Small intestine (tissue), 7 donors: ENCODE results near the gene KCNQ5. TPM values are rescaled to one million over a fixed set of nuclear protein-coding genes. Genes with fewer than 3 reads are reported as not detected.

Experiments used
- DNase-seq, 2 donors: peaks; one replicate each; pipeline versions ENCODE4 v3.0.0 to v3.0.0-alpha.2; 2013
- FAIRE-seq: peaks from 2 replicates; lab custom pipeline; 2012; peaks lifted over from hg19 to GRCh38; lab: Jason Lieb, UNC
- H3K27ac ChIP-seq, 3 donors: one replicate each; pipeline ENCODE4 v1.5.1; 2013; ENCODE audit warnings: low read length in 2 of 3, mild to moderate bottlenecking in 2 of 3, control low read depth in 1 of 3, inconsistent platforms in 1 of 3, low read depth in 1 of 3, moderate library complexity in 1 of 3
- H3K27me3 ChIP-seq, 3 donors: one replicate each; pipeline ENCODE4 v1.6.1; 2013; ENCODE audit warnings: low read length in 3 of 3, inconsistent platforms in 1 of 3; ENCODE audit not compliant: control insufficient read depth in 3 of 3, insufficient read depth in 3 of 3
- H3K36me3 ChIP-seq, 3 donors: one replicate each; pipeline ENCODE4 v1.6.1; 2013; ENCODE audit warnings: low read length in 3 of 3, inconsistent platforms in 1 of 3, low read depth in 1 of 3, mild to moderate bottlenecking in 1 of 3, moderate library complexity in 1 of 3; ENCODE audit not compliant: control insufficient read depth in 3 of 3, insufficient read depth in 2 of 3
- H3K4me1 ChIP-seq, 3 donors: one replicate each; pipeline ENCODE4 v1.6.1; 2013; ENCODE audit warnings: low read length in 2 of 3, inconsistent platforms in 1 of 3, low read depth in 1 of 3, mild to moderate bottlenecking in 1 of 3, moderate library complexity in 1 of 3; ENCODE audit not compliant: control insufficient read depth in 3 of 3, insufficient read depth in 2 of 3
- H3K4me3 ChIP-seq, 3 donors: one replicate each; pipeline ENCODE4 v1.5.1; 2013; ENCODE audit warnings: low read length in 3 of 3, control low read depth in 1 of 3, inconsistent platforms in 1 of 3, low read depth in 1 of 3, mild to moderate bottlenecking in 1 of 3, moderate library complexity in 1 of 3
- H3K9me3 ChIP-seq, 2 donors: one replicate each; pipeline ENCODE4 v1.6.1; 2013; ENCODE audit warnings: low read depth in 1 of 2, low read length in 1 of 2; ENCODE audit not compliant: control insufficient read depth in 2 of 2, insufficient read depth in 1 of 2
- WGBS, 3 donors: extraction: QIAGEN DNeasy Blood & Tissue Kit; methylation state at CpG; one replicate each; pipeline ENCODE4 v1.1.7; 2013; 5-methylcytosine and 5-hydroxymethylcytosine counted together
- polyA plus RNA-seq, 4 donors: library from polyadenylated mRNA; stranded (reverse) in 3 of 4; unstranded in 1 of 4; fragments of 200-250 nt in 3 of 4; fragments of 120-200 nt in 1 of 4; gene quantifications; one replicate each; pipeline versions ENCODE4 v1.2.1 to v1.2.3, GENCODE V29; 2013
- donor health status: healthy with polysubstance abuse.
- donor health status: control.
- donor health status: control.
- donor health status: Bipolar disorder and iron deficiency.
- donor health status: healthy.

KCNQ5 gene
- polyA plus RNA-seq, 4 donors: 0.27 to 0.92 TPM; not detected in 2

DNA sequence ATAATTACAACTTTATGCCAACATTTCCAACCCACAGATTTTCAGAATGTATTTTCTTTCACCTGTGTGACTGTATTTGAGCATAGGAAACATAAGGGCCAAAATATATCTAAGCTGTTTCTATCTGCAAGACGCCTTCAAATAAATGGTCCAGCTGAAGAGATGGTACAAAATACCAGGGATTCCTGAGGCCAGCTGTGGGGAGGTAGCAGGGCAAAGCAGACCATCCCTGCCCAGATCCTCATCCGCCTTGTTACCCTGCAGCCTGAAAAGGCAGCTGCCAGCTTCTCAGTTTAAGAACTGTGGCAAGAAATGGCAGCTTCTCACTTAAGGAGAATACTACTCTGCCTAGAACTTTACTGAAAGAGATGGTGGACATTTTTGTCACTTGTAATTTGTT, 460.1 kb downstream of the KCNQ5 start:
- no peaks in the 10 kb centered on the region for H3K27me3 ChIP-seq
- H3K4me1 ChIP-seq: no peaks in the 10 kb centered on the region
- WGBS, 3 donors: 77 to 86% (median 78%) methylated on average over 2 of the region's 2 CpGs
- no peak for DNase-seq
- no peaks in the 10 kb centered on the region for H3K36me3 ChIP-seq
- no peak for FAIRE-seq
- H3K27ac ChIP-seq: no peak overlapping the region
- H3K4me3 ChIP-seq: no peak overlapping the region
- no peaks in the 10 kb centered on the region for H3K9me3 ChIP-seq

DNA sequence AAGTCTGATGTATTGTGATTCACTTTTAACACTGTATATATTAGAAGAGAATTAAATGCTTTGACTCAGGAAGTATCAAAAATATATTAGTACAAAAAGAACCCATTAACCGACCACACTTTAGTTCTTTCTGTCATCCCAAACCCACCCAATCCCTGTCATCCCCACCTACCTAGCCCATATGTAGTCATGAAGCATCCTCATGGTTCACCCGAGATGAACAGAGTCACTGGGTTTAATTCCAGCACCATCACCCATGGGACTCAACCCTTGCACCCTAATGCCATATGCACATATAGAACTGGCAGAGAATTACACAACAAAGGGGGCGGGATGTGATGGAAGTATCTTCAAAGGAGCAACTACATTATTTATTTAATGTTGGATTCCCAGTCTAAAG, 462.0 kb downstream of the KCNQ5 start:
- Histone ChIP-seq H3K9me3 (no peaks in the 10 kb centered on the region), H3K4me1 (no peaks in the 10 kb centered on the region), H3K4me3 (no peak overlapping the region), H3K36me3 (no peaks in the 10 kb centered on the region), H3K27me3 (no peaks in the 10 kb centered on the region), H3K27ac (no peak overlapping the region)
- FAIRE-seq: no peak
- no peak for DNase-seq
- WGBS, 3 donors: 82 to 89% (median 85%) methylated on average over 3 of the region's 3 CpGs

DNA sequence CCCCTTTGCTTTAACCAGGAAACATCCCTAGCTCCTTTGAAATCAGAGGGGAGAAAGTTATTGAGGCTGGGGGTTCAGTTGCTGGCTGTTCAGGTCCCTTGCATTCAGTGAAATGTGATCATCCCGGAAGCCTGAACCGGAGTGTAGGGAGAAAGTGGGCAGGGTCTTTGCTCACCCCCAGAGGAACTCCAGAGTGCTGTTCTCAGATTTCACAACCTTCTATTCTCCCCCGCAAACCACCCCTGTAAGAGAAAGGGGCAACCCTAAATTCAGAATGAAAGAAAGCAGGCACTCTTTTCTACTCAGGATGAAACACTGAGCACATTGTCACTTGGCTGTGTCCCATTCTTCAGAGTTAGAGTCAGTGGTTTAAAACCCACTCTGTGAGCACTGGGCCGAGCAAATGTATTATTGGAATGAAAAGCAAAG, 463.6 kb downstream of the KCNQ5 start:
- no peak for DNase-seq

DNA sequence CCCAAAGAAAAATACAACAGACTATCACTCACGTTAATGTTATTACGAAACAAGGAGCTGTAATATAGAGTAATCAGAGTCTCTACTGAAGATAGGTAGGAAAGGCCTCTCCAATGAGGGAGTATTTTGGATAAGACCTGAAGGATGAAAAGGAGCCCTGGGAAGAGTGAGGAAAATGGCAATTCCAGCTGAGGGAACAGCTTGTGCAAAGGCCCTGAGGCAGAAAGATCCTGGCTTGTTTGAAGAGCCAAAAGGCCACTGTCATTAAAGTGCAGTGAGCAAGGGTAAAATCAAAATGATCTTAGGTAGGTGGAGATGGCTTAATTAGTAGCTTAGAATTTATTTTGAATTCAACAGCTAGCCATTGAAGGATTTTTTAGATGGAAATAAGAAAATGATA, 464.9 kb downstream of the KCNQ5 start:
- no peaks in the 10 kb centered on the region for H3K4me1 ChIP-seq
- DNase-seq: no peak
- WGBS, 3 donors: 69 to 89% (median 70%) methylated on average over 2 of the region's 2 CpGs
- H3K36me3 ChIP-seq: no peaks in the 10 kb centered on the region
- no peak for FAIRE-seq
- H3K27me3 ChIP-seq: no peaks in the 10 kb centered on the region
- no peaks in the 10 kb centered on the region for H3K9me3 ChIP-seq
- no peak overlapping the region for H3K4me3 ChIP-seq
- no peak overlapping the region for H3K27ac ChIP-seq

More for the DNA sequence above, 463.6 kb downstream of the KCNQ5 start:
- Histone ChIP-seq H3K4me1 (no peaks in the 10 kb centered on the region), H3K27me3 (no peaks in the 10 kb centered on the region), H3K36me3 (no peaks in the 10 kb centered on the region), H3K27ac (no peak overlapping the region), H3K4me3 (no peak overlapping the region), H3K9me3 (no peaks in the 10 kb centered on the region)
- WGBS, 3 donors: 33 to 46% (median 37%) methylated on average over 4 of the region's 4 CpGs
- FAIRE-seq: no peak

DNA sequence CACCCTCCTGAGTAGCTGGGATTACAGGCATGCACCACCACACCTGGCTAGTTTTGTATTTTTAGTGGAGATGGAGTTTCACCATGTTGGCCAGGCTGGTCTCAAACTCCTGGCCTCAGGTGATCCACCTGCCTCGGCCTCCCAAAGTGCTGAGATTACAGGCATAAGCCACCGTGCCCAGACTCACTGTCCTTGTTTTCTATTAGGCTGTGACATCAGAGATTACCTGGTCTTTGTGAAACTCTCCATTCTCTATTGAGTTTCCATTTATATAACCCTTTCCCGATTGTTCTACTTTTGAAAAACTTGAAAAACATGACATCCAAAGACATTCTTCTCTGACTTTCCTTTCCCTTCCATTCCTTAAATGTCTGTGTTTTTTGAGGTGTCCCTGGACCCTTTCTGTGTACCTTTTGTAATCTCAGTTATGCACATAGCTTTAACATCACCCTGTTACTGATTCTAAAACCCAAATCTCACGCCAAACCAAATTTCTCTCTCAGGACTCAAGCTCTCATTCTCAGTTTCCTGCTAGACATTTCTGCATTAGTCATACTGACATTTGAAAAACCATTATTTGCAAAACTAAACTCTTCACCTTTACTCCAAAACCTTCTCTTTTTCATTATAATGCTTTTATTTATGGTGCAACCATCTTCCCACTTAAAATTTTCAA, 466.4 kb downstream of the KCNQ5 start:
- WGBS, 3 donors: 58 to 82% (median 78%) methylated on average over 4 of the region's 4 CpGs
- DNase-seq: no peak
- FAIRE-seq: no peak
- H3K4me1 ChIP-seq: no peaks in the 10 kb centered on the region
- H3K27me3 ChIP-seq: no peaks in the 10 kb centered on the region
- H3K27ac ChIP-seq: no peak overlapping the region
- H3K36me3 ChIP-seq: no peaks in the 10 kb centered on the region
- H3K9me3 ChIP-seq: no peaks in the 10 kb centered on the region
- H3K4me3 ChIP-seq: no peak overlapping the region

DNA sequence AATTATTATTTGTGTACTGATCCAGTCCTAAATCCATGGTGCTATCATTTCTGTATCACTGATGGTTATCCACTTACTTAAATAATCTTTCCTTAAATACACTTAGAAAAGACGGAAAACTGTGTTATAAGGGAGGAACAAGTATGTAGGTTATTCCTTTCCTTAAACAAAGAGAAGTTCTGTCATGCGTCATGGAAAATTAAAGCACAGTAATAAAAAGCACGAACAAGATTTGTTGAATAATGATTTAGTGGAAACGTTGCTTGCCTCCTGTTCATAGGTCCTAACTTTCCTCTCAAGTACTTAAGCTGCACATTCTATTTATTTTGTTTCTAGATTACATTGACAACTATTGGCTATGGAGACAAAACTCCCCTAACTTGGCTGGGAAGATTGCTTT, 483.1 kb downstream of the KCNQ5 start:
- WGBS, 3 donors: 24 to 38% (median 33%) methylated on average over 4 of the region's 4 CpGs
- H3K9me3 ChIP-seq: no peaks in the 10 kb centered on the region
- H3K36me3 ChIP-seq: no peaks in the 10 kb centered on the region
- no peak overlapping the region for H3K27ac ChIP-seq
- DNase-seq: no peak
- H3K4me3 ChIP-seq: no peak overlapping the region
- no peaks in the 10 kb centered on the region for H3K4me1 ChIP-seq
- H3K27me3 ChIP-seq: no peaks in the 10 kb centered on the region
- FAIRE-seq: no peak

DNA sequence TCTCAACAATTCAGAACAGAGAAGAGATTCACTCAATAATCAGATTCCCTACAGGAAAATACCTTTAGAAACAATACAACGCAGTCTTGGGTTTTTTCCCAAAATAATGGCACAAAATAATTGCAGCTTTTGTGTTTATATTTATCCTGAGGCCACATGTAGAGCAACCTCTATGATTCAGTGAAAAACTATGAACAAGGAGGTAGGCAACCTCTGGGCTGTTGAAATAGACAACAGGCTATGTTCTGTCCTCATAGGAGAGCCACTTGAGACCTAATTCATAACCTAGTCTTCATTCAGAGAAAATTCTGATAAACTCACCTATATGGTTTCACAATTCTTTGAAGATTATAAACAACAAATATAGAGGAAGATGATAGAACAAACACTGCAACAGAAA, 485.2 kb downstream of the KCNQ5 start:
- Histone ChIP-seq H3K4me3 (no peak overlapping the region), H3K27ac (no peak overlapping the region), H3K9me3 (no peaks in the 10 kb centered on the region), H3K36me3 (no peaks in the 10 kb centered on the region), H3K4me1 (no peaks in the 10 kb centered on the region), H3K27me3 (no peaks in the 10 kb centered on the region)
- FAIRE-seq: no peak
- no peak for DNase-seq
- 47 to 87% (median 69%) methylated on average over 1 of the region's 1 CpG for WGBS, 3 donors

DNA sequence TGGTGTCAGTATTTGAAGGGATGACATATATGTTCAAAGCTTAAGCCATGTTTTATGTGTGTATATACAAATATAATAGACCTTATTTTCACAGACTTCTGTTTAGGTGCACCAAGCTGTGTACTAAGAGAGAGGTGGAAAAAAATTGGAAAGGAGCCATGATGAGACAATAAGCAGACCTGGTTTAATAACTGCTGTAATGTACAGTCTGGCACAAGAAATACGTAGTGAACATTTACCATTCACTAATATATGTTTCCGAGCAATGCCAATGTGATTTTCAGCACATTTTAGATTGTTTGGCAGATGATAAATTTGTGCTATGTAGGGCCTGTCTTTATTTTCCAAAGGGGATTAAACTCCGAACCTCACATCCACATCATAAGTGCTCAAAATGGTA, 487.1 kb downstream of the KCNQ5 start:
- Histone ChIP-seq H3K4me3 (no peak overlapping the region), H3K27me3 (no peaks in the 10 kb centered on the region), H3K27ac (no peak overlapping the region), H3K4me1 (no peaks in the 10 kb centered on the region), H3K36me3 (no peaks in the 10 kb centered on the region), H3K9me3 (no peaks in the 10 kb centered on the region)
- DNase-seq: no peak
- WGBS, 3 donors: 76 to 92% (median 84%) methylated on average over 3 of the region's 3 CpGs
- FAIRE-seq: no peak

DNA sequence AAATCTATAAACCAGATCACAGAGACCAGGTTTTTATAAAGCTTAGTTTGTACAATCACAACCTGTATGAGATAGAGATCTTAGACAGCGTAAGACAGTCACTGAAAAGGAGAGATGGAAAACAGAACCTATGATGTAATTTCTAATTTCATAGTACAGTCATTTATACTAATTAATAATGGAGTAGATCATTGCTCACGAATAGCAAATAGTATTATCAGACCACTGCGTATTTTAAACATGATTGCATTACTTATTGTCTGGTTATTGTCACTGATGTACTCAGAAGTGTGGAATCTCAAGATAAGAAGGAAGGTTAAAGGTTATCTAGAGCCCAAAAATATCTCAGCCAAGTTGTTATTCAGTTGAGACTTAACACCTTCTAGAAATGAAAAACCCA, 487.8 kb downstream of the KCNQ5 start:
- H3K36me3 ChIP-seq: no peaks in the 10 kb centered on the region
- no peaks in the 10 kb centered on the region for H3K27me3 ChIP-seq
- H3K27ac ChIP-seq: no peak overlapping the region
- DNase-seq (no peak), FAIRE-seq (no peak)
- 29 to 39% (median 33%) methylated on average over 3 of the region's 3 CpGs for WGBS, 3 donors
- no peaks in the 10 kb centered on the region for H3K4me1 ChIP-seq
- H3K4me3 ChIP-seq: no peak overlapping the region
- no peaks in the 10 kb centered on the region for H3K9me3 ChIP-seq
